ENCODE measurements around the gene LYRM4.

DNA sequence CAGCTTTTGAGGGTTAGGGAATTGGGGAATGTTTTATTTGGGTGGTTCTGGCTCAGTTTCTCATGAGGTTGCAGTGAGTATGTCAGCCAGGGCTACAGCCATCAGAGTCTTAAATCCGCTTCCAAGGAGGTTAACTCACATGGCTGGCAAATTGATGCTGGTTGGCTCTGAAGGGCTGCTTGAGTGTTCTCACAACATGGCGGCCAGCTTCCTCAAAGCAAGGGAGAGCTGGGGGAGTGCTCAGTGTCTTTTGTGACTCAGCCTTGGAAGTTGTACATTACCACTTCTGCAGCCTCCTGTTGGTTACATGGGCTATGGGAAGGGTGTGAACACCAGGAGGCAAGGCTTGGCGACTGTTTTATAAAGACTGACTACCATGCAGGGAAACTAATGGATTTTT is 193.4 kb downstream of the LYRM4 start:
- TF ChIP-seq CTCF (IDR thresholded peaks at IDR 0.05; ENCODE audit: insufficient read depth, low read length) (no peak), POLR2AphosphoS5 (IDR thresholded peaks at IDR 0.05; ENCODE audit: low read depth) (no peak)
